ENCODE results near the gene TECPR1.

Gene TECPR1

GRCh38 chr7:98285157-98286092 is 33.4 kb upstream of the TECPR1 start:
- no peak for DNase-seq (ENCODE audit: low spot score)

- no peak for DNase-seq (ENCODE audit: low spot score)
Measured at GRCh38 chr7:98284335-98285036, 32.5 kb upstream of the TECPR1 start.

- no peak for DNase-seq (ENCODE audit: low spot score)
Measured at GRCh38 chr7:98283887-98284222, 31.8 kb upstream of the TECPR1 start.

GRCh38 chr7:98283127-98283886 is 31.3 kb upstream of the TECPR1 start:
- no peak for DNase-seq (ENCODE audit: low spot score)

GRCh38 chr7:98282703-98283102 is 30.7 kb upstream of the TECPR1 start:
- DNase-seq (ENCODE audit: low spot score) = no peak

GRCh38 chr7:98281757-98282606 is 29.9 kb upstream of the TECPR1 start:
- DNase-seq (ENCODE audit: low spot score) = no peak

- peak; percentile 88 for DNase-seq (ENCODE audit: low spot score)
Measured at GRCh38 chr7:98280791-98281756, 29.0 kb upstream of the TECPR1 start, which contains the start of gene BRI3. TSS of gene BRI3 (plus strand) at chr7:98281686. CDS start at chr7:98281796, 110 bp downstream.

GRCh38 chr7:98280296-98280695 is 28.3 kb upstream of the TECPR1 start:
- no peak for DNase-seq (ENCODE audit: low spot score)

- DNase-seq (ENCODE audit: low spot score) = no peak
Measured at GRCh38 chr7:98278936-98279335, 26.9 kb upstream of the TECPR1 start.

- no peak for DNase-seq (ENCODE audit: low spot score)
Measured at GRCh38 chr7:98278408-98278807, 26.4 kb upstream of the TECPR1 start.

- DNase-seq (ENCODE audit: low spot score) = no peak
Measured at GRCh38 chr7:98276241-98276761, 24.3 kb upstream of the TECPR1 start.

GRCh38 chr7:98267303-98267702 is 15.3 kb upstream of the TECPR1 start:
- no peak for DNase-seq (ENCODE audit: low spot score)

- DNase-seq (ENCODE audit: low spot score) = no peak
Measured at GRCh38 chr7:98266840-98267239, 14.8 kb upstream of the TECPR1 start.

GRCh38 chr7:98265841-98266271 is 13.8 kb upstream of the TECPR1 start:
- no peak for DNase-seq (ENCODE audit: low spot score)

GRCh38 chr7:98257701-98258100 is 5.7 kb upstream of the TECPR1 start:
- DNase-seq (ENCODE audit: low spot score) = no peak

- no peak for DNase-seq (ENCODE audit: low spot score)
Measured at GRCh38 chr7:98256431-98256830, 4.4 kb upstream of the TECPR1 start.

- no peak for DNase-seq (ENCODE audit: low spot score)
Measured at GRCh38 chr7:98254951-98255610, 3.0 kb upstream of the TECPR1 start.

- no peak for DNase-seq (ENCODE audit: low spot score)
Measured at GRCh38 chr7:98254516-98254915, 2.5 kb upstream of the TECPR1 start.

GRCh38 chr7:98252425-98253054 is 508 bp upstream of the TECPR1 start:
- DNase-seq (ENCODE audit: low spot score) = no peak

All from SK-N-DZ (cell line).